Glomerular visceral epithelial cell (primary cell): Measurements from ENCODE around the gene CITED4.

ENCODE experiments used
- DNase-seq: peaks from one replicate; pipeline ENCODE4 v3.0.0-alpha.2; 2016; ENCODE audit errors: extremely low spot score

The CITED4 gene

DNA sequence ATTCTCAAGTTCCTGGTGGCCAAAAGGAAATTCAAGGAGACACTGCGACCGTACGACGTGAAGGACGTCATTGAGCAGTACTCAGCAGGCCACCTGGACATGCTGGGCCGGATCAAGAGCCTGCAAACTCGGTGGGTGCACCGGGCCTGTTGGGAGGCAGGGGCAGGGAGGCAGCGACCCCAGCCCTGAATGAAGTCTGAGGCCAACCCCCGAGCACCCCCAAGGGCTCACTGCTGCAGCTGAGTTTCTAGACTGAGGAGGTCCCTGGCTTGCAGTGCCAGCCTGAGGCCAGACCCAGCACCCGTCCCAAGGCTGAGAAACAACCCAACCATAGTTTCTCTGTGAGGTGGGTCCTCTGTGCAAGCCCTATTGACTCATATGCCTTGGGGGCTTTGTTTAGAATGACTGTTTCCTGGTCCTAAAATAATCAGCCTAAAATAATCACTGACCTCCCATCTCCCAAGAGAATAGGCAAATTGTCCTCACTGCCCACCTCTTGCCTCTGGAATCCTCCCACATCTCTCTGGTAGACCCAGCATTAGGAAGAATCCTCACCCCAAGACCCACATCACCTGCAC is 27.1 kb downstream of the CITED4 start:
- DNase-seq = no peak

DNA sequence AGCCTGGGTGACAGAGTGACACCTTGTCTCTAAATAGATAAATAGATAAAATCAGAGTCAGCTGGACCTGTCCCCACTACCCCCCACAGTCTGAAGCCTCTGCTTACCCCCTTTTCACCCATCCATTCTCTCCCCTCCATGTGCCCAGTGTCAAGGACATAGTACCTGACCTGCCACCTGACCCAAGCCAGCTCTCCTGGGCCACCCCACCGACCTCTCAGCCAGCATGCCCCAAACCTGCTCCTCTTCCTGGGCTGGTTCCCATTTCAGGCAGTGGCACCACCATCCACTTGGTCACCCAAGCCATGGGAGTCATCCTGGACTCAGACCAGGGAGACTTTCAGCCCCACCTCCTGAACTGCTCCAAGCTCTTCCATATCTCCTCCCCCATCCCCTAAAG is 28.2 kb downstream of the CITED4 start:
- no peak for DNase-seq

DNA sequence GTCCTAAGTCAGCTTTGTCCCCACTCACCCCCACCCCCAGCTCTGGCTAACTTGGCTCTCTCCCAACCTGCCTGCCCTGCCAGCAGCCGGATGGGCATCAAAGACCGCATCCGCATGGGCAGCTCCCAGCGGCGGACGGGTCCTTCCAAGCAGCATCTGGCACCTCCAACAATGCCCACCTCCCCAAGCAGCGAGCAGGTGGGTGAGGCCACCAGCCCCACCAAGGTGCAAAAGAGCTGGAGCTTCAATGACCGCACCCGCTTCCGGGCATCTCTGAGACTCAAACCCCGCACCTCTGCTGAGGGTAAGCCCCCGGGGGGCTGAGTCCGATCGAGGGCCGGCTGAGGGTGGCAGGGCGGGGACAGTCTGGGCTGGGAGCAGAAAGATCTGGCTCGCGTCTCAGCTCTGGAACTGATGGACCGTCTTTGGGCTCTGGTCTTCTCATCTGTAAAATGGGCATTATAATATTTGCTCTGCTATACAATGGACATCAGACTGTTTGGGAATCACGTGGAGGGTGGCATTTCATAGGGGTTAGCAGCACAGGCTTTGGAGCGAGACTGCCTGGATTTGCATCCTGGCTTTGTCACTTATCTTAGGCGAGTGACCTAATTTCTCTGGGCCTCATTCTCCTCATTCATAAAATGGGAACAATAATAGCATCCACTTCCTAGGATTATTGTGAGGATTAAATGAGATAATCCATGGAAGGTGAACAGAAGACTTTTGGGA is 31.0 kb downstream of the CITED4 start:
- DNase-seq = no peak

DNA sequence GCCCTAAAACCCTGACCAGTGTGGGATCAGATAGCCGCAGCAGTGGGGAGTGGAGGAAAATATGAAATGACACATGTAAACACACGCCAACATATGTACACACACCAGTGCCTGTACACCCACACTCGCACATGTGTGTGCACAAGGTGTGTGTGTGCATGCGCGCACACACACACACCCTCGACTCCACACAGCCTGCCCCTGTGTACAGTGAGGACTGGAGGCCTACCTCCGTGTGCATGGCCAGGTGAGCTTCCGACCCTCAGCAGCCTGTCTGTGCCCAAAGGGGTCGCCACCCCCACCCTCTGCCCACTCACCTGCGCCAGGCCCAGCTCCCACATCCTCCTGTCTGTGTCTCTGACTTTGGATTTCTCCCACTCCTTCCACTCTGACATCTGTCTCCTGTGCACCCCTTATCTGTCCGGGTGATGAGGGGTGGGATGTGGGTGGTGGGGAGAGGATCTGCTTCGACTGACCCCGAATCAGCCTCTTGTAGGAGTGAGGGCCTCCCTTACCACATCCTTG is 31.7 kb downstream of the CITED4 start:
- DNase-seq = no peak

DNA sequence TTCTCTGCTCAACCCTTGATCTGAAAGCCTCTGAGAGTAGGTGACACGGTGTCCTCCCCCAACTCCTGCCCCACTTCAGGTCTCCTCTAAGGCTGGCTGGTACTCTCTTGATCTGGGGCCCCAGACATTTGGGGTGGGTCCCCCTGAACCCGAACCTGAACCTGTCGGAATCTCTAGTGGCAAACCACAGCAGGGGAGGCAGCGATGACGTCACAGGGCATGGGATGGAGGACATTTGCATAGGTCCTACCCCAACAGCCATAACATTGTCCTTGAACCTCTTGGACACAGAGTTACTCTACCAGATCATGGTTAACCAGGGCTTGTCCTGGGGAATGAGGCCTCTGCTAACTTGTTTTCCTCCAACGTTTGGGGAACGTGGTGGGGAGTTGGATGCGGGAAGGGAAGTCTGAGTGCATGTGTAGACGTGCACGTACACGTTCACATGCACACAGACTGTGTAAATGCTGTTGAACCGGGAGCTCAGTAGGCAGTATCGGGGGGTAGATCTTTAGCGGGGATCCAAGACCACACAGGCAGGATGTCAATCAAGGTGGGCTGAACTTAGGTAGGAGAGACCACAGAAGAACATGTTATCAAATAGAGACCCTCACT is 32.4 kb downstream of the CITED4 start:
- DNase-seq = no peak

DNA sequence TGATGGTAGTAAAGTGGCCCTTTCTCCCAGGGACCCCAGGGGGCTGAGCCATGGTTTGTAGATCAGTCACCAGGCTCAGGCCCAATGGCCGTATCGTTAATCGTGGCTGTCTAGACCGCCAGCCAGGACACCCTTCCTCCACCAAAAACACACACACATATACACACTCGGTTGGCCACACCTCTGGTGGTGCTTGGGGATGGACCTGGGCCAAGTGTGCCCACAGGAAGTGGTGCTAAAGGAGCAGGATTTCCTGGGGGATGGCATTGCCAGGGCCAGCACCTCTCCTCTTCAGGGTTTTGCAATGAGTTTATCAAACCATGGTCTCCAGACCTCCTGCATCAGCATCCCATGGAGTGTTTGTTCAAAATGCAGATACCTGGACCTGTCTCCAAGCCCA is 36.2 kb downstream of the CITED4 start:
- DNase-seq = peak; percentile 22

DNA sequence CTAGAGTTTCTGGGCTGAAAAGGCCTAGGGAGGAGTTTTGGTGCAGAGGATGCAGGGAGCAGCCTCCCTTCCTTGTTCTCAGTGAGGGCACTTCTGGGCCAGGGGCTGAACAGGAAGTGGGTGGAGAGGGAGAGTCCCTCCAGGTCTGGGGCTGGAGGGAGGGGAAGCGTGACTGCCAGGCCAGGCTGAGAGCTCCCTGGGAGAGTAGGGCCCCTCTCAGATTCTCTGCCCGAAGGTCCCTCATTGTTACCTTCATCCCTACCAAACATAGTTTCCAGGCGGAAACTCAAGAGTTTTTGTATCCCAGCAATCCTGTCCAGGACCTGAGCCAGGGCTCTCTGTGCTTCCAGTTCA is 36.8 kb downstream of the CITED4 start:
- DNase-seq = no peak

DNA sequence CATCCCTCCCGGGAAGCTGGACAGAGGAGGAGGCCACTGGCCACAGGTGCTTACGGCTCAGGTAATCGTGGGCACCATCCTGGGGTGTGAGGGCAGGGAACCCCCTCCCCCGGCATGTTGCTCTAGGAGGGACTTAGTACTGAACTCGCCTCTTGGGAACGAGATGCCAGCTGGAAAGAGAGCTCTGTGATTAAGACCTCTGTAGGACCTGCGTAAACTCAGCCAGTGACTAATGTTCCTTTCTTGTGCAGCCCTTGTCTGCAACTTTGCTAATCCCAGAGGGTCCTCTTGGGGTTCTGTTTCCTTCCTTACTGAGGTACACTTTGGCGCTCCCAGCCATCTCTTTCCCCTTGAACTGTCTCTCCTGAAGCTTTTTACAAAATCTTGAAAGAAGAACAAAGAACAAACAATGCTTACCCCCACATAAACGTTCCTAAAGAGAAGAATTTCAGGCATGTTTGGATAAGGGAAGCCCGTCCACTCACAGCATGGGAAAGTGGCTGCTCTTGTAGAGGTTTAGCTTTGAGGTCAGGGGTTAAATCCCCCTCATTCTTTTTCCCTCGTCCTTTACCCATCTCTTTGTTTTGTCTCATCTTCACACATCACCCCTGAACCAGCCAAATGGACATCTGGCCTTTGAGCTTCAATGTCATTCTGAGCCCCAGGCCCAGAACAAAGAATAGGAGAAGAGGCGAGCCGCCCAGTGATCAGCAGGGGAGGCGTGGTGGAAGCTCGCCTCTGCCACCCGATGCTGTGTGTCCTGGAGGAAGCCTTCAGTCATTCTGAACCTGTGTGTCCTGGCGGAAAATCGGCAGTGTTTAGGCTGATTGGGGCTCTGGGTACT is 37.4 kb downstream of the CITED4 start:
- DNase-seq = no peak

DNA sequence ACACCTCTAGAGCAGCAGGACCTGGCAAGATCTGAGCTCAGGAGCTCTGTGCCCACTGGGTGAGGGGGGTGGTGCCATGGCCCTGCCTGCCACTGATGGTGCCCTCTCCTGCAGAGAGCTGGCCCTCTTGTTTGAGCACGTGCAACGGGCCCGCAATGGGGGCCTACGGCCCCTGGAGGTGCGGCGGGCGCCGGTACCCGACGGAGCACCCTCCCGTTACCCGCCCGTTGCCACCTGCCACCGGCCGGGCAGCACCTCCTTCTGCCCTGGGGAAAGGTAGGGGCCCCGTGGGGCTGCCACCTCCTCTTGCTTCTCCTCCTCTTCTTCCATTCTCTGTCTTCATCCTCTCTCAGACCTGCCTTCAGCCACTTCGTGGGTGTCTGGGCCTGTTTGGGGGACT is 38.2 kb downstream of the CITED4 start:
- no peak for DNase-seq

DNA sequence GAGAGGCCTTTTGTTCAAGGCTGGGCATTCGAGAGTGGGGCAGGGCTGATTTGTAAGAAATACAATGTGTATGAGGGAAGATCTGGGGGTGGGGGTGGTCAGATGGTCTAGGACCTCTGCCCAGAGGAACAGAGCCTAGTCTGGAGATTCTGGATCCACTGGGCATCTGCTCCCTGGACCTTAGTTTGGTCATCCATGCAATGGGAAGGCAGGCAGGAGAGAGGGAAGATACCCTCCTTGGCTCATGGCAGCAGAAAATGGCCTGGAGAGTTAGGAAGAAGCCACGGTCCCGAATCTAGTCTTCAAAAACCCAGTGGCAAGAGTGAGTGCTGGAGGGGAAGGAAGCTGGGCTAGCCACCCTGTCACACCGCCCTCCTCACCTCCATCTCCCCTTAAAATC is 38.8 kb downstream of the CITED4 start:
- DNase-seq = no peak

DNA sequence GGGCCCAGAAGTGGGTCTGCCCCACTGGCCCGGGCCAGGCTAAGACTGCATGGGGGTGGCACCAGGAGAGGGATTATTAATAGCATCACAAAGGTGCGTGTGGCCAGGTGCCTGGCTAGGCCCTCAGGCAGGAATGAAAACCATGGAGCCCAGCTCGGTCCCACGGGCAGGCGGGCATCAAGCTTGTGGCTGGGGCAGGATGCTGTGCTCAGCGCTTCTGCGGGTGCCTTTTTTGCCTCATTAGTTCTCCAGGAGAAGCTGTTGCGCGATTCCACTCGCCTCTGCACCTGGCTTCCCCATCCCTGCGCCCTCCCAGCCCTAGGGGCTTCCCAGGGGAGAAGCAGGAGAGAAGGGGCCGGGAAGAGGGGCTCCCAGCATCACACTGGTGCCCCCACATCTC is 39.3 kb downstream of the CITED4 start:
- no peak for DNase-seq

DNA sequence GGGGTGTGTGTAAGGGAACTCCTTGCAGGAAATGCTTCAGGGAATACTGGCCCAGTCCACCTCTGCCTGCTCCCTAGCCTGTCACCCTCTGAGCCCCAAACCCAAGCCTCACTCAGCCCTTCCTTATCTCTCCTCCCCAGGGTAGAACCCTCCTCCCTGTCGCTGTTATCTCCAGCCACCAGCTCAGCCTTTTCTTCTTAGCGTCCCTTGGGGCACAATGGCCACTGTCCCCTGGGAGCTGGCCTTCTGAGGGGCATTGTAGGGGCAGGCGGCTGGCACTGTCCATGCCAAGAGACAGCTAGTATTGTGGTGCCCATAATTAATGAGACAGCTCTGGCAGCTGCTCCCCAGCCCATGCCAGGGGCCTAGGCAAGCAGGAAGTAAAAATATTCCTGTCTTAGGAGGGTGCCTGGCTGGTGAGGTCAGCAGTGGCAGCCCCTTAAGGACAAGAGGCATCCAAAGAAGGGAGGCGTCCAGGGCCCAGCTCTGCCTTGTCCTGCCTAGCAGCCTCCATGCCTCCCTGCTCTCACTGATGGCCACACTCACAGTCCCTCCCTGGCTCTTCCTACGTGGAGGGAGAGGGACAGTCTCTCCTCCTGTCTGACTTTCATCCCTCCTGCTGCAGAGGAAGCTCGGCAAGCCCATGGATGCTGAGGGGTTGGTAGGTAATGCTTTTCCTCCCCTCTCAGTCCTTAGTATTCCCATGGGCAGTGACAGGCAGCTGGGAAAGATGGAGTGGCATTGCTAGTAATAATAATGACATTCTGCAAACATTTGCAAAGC is 41.1 kb downstream of the CITED4 start:
- DNase-seq = no peak

DNA sequence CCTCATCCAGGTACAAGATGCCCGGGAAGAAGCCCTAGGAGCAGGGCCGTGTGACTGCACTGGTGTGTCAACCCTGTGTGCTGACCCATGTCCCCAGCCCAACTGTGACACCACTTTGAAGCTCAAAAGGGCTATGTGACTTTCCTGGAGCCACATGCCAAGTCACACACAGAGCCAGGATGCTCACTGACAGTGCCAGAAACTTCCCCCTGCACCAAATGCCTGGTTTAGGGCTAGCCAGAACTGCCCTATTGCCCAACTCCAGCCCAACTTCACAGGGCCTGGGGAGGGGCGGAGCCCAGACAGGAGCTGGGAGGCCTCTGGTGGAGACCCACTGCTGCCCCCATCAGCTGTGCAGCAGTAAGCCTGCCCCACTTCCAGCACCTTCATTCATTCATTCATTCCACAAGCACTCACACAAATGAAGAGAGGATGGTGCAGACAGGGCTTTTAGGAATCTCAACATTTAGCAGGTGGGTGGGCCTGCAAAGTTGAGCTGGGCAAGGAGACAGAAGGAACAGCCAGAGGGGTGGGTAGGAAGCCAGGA is 41.8 kb downstream of the CITED4 start:
- no peak for DNase-seq

DNA sequence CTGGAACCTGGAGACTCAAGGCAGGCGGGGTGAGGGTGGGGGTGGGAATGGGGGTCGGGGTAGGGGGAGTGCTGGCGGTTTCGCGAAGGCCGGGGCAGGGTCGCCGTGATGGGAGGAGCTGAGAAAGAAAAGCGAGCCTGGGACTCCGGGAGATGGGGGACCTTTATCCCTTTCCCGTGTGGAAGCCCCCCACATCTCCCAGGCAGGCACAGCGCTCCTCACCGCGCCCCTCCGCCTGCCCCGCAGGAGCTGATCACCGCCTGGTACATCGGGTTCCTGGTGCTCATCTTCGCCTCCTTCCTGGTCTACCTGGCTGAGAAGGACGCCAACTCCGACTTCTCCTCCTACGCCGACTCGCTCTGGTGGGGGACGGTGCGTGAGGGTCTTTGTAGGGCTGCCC is 43.1 kb downstream of the CITED4 start:
- DNase-seq = no peak

DNA sequence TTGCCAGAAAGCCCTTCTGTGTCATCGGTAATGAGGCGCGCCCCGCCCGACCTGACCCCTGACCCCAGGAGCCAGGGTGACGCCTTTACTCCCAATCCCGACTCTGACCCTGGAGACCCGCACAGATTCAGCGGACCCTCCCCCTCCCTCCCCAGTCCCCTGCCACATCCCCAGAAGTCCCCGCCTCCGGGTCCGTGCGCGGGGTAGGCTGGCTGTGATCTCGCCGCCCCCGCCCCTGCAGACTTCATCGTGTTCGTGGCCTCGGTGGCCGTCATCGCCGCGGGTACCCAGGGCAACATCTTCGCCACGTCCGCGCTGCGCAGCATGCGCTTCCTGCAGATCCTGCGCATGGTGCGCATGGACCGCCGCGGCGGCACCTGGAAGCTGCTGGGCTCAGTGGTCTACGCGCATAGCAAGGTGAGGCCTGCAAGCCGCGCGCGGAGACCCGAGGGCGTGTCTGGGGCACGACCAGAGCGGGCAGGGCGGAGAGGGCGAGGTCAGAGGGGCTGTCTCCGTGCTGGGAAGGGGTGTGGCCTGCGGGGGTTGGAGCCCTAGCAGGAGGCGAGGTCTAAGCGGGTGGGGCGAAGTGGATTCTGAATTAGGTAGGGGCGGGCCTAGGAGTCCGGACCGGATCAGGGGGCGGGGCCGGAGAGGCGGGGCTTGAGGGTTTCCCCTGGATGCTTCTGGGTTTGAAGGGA is 43.8 kb downstream of the CITED4 start:
- no peak for DNase-seq

DNA sequence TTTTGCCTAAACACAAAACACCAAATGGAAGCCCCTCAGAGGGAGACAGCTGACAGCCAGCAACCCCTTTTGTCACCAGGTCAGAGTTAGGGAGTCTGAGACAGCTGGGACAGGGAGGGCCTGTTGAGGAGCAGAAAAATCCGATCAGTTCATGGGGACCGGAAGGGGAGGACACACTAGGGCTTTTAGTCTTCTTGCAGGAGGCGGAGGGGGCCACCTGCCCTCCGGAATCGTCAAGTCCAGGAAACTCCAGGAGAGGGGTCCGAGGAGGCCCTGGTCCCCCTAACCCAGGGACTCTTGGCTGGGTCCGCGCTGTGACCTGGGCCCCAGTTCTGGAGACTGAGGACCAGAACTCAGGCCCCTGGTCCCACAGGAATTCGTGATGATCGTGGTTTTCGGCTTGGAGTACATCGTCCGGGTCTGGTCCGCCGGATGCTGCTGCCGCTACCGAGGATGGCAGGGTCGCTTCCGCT is 44.3 kb downstream of the CITED4 start:
- DNase-seq = no peak

DNA sequence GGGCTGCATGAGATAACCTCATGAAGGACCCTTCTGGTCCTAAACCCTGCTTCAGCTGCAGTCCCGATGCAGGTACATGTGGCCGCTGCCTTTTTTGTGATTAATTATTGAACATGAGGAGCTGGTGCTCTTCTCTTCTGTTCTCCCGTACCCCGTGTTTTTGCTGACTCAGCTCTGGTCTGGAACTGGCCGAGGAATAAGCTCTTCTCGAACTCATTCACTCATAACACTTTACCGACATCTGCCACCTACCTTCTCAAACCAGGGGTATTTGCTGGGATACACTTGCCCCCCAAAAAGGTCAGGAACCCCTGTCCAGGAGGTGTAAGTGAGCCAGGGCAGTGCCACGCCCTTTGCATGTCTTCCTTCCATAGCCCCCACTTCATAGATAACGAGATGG is 46.7 kb downstream of the CITED4 start:
- DNase-seq = no peak
